ENCODE data around the gene PTPA. TPM values are rescaled to one million over a fixed set of nuclear protein-coding genes. Genes with fewer than 3 reads are reported as not detected.
"Not testable (repeated sequence)": the region's sequence is repeated elsewhere in the genome, so short reads cannot be mapped to it uniquely, and the experiment has no call there.

The PTPA gene
- total RNA-seq, 2 donors from 2014 or later = 94.5 to 142 TPM

- TF ChIP-seq, protein P1, sequence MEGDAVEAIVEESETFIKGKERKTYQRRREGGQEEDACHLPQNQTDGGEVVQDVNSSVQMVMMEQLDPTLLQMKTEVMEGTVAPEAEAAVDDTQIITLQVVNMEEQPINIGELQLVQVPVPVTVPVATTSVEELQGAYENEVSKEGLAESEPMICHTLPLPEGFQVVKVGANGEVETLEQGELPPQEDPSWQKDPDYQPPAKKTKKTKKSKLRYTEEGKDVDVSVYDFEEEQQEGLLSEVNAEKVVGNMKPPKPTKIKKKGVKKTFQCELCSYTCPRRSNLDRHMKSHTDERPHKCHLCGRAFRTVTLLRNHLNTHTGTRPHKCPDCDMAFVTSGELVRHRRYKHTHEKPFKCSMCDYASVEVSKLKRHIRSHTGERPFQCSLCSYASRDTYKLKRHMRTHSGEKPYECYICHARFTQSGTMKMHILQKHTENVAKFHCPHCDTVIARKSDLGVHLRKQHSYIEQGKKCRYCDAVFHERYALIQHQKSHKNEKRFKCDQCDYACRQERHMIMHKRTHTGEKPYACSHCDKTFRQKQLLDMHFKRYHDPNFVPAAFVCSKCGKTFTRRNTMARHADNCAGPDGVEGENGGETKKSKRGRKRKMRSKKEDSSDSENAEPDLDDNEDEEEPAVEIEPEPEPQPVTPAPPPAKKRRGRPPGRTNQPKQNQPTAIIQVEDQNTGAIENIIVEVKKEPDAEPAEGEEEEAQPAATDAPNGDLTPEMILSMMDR (IDR thresholded peaks at IDR 0.05) = no peak
- DNase-seq = no peak
- no peak overlapping the region for H3K27ac ChIP-seq
- H3K9me3 ChIP-seq = no peaks in the 10 kb centered on the region
- H3K36me3 ChIP-seq = peaks cover 8% of the 10 kb centered on the region
- H3K9ac ChIP-seq (ENCODE audit: low read depth in 2 of 2, low read length in 2 of 2) = no peak overlapping the region
- H3K27me3 ChIP-seq = no peaks in the 10 kb centered on the region
- H3K4me3 ChIP-seq = no peak overlapping the region
- intact Hi-C loops (cut with DNase I) = no loop called here
- H3K4me1 ChIP-seq = no peaks in the 10 kb centered on the region
These were observed 13.4 kb downstream of the PTPA start for GRCh38 chr9:129124506-129125069.

DNA sequence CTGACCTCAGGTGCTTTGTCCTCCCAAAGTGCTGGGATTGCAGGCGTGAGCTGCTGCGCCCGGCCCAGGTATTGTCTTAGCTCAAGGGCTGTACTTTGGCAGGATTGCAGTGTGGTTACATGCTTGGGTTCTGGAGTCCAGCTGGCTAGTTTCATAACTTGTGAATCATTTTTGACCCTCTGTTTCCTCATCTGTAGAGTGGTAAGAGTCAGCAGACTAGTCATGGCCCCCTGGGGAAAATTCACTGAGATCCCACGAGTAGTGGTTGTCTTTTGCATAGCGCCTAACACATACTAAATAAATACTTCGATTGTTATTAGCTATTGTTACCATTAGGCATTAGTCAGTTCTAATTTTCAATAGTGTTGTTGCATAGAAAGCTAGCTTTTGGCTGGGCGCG lies 14.3 kb downstream of the PTPA start:
- no peaks in the 10 kb centered on the region for H3K4me1 ChIP-seq
- DNase-seq = no peak
- TF ChIP-seq, protein P1 (IDR thresholded peaks at IDR 0.05) = no peak
- H3K9ac ChIP-seq (ENCODE audit: low read depth in 2 of 2, low read length in 2 of 2) = no peak overlapping the region
- H3K36me3 ChIP-seq = peaks cover 8% of the 10 kb centered on the region
- intact Hi-C loops (cut with DNase I) = no loop called here
- H3K27me3 ChIP-seq = no peaks in the 10 kb centered on the region
- no peak overlapping the region for H3K27ac ChIP-seq
- no peak overlapping the region for H3K4me3 ChIP-seq
- no peaks in the 10 kb centered on the region for H3K9me3 ChIP-seq

DNA sequence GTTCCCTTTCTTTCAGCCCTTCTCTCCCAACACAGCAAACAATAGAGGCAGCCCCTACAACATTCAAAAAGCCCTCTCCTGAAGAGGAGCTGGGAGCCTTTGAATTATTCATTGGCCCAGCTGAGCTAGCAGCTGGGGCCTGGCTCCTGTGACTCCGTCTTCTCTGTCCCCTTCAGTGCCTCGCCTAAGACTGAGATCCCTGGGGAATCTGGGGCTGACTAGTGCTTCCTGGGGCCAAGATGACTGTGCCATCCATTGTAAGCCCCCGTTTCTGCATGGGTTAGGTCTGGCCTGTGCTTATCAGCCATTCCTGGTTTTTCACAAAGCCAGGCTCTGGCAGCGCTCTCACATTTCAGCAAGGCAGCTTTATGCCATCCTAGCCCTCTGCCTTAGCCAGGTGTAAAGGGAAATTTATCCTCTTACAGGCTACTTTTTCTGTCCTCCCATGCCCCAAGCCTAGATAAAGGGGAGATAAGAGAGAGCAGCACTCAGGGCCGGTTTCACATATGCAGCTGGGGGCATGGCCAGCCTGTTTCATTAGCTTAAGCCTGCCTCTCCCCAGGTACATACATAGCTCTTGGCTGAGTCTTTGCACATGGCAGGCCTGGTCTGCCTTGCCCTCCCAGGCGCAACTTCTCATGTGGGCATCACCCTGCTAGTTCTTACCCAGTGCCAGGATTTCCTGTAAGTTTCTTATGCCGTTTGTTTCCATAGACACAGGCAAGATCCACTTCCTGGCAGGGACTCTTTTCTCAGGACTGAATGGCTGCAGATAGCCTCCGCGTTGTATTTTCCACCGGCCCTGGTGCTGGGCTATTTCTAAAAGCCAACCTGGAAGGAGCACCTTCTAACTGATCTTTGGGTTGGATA lies 15.8 kb downstream of the PTPA start:
- no peak for DNase-seq
- Histone ChIP-seq H3K27ac (no peak overlapping the region), H3K4me3 (no peak overlapping the region), H3K4me1 (no peaks in the 10 kb centered on the region), H3K9me3 (no peaks in the 10 kb centered on the region), H3K9ac (ENCODE audit: low read depth in 2 of 2, low read length in 2 of 2) (no peak overlapping the region), H3K27me3 (no peaks in the 10 kb centered on the region), H3K36me3 (no peaks in the 10 kb centered on the region)
- TF ChIP-seq, protein P1 (IDR thresholded peaks at IDR 0.05) = no peak
- intact Hi-C loops (cut with DNase I) = no loop called here

- no peaks in the 10 kb centered on the region for H3K27me3 ChIP-seq
- DNase-seq = no peak
- TF ChIP-seq, protein P1 (IDR thresholded peaks at IDR 0.05) = no peak
- H3K4me1 ChIP-seq = no peaks in the 10 kb centered on the region
- no peak overlapping the region for H3K4me3 ChIP-seq
- H3K9me3 ChIP-seq = no peaks in the 10 kb centered on the region
- intact Hi-C loops (cut with DNase I) = no loop called here
- H3K9ac ChIP-seq (ENCODE audit: low read depth in 2 of 2, low read length in 2 of 2) = no peak overlapping the region
- no peaks in the 10 kb centered on the region for H3K36me3 ChIP-seq
- H3K27ac ChIP-seq = no peak overlapping the region
These were observed 17.5 kb downstream of the PTPA start for GRCh38 chr9:129128689-129129088.

DNA sequence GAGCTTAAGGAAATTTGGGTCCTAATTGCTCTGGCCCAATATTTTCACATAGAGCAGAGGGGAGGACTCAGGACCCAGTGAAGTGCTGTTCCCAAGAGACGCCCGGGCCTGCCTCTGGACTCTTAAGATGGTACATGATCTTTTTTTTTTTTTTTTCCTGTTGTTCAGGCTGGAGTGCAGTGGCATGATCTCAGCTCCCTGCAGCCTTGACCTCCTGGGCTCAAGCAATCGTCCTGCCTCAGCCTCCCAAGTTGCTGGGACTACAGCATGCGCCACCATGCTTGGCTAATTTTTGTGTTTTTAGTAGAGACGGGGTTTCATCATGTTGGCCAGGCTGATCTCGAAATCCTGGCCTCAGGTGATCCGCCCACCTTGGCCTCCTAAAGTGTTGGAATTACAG lies 19.1 kb downstream of the PTPA start:
- intact Hi-C loops (cut with DNase I); H3K27ac ChIP-seq; DNase-seq; H3K9me3 ChIP-seq; H3K9ac ChIP-seq (ENCODE audit: low read depth in 2 of 2, low read length in 2 of 2); H3K4me1 ChIP-seq; H3K36me3 ChIP-seq; H3K27me3 ChIP-seq; H3K4me3 ChIP-seq: not testable (repeated sequence)

GRCh38 chr9:129130791-129131190 lies 19.6 kb downstream of the PTPA start:
- no peak overlapping the region for H3K9ac ChIP-seq (ENCODE audit: low read depth in 2 of 2, low read length in 2 of 2)
- DNase-seq = no peak

More at GRCh38 chr9:129130791-129131190, 19.6 kb downstream of the PTPA start:
- no peaks in the 10 kb centered on the region for H3K4me1 ChIP-seq
- H3K27me3 ChIP-seq = no peaks in the 10 kb centered on the region
- no peaks in the 10 kb centered on the region for H3K9me3 ChIP-seq
- TF ChIP-seq, protein P1 (IDR thresholded peaks at IDR 0.05) = no peak
- no peak overlapping the region for H3K4me3 ChIP-seq
- no peak overlapping the region for H3K27ac ChIP-seq
- H3K36me3 ChIP-seq = no peaks in the 10 kb centered on the region
- intact Hi-C loops (cut with DNase I) = no loop called here
